ENCODE data around the gene MTRF1L. TPM values are rescaled to one million over a fixed set of nuclear protein-coding genes. Genes with fewer than 3 reads are reported as not detected.

Gene MTRF1L
- total RNA-seq, 1 experiment from 2014 or later = 26.5 TPM

DNA sequence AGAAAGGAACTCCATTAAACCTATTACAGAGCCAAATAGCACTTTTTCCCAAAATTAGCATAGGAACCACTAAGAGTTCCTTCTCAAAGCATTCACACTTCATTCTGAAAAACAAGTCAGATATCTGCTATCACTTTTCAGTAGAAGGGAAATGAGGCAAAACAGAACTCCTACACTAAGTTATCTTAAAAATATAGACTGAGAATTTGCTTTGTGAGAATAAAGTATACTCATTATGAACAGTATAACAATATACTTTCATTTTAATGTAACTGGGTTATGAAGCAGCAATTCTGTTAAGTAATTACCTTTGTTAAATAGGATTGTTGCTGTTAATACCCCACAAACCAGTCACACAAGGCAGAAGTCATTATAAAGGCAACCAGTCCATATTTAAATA lies 8.7 kb downstream of the MTRF1L start:
- Histone ChIP-seq H3K79me1 (ENCODE audit: insufficient read depth, low read depth, low read length, poor library complexity, severe bottlenecking) (no peaks in the 10 kb centered on the region), H3K4me1 (ENCODE audit: insufficient read depth, low read length) (no peaks in the 10 kb centered on the region), H3K23ac (ENCODE audit: insufficient read length, low read depth, low read length) (no peak overlapping the region), H2BK12ac (ENCODE audit: insufficient read length, low read depth, low read length) (no peak overlapping the region), H4K91ac (ENCODE audit: insufficient read length, low read depth, low read length) (no peak overlapping the region), H2AK5ac (ENCODE audit: insufficient read length, low read length) (no peak overlapping the region), H3K27ac (ENCODE audit: insufficient read length, low read depth, low read length) (no peak overlapping the region), H2BK5ac (ENCODE audit: insufficient read length, low read length) (no peak overlapping the region), H3K23me2 (ENCODE audit: insufficient read length, low read depth, low read length, poor library complexity, severe bottlenecking) (no peaks in the 10 kb centered on the region), H3K9ac (ENCODE audit: extremely low read depth, insufficient read length, low read length) (no peak overlapping the region), H3K27me3 (ENCODE audit: insufficient read depth, low read length) (no peaks in the 10 kb centered on the region), H3T11ph (ENCODE audit: low read length) (no peak overlapping the region), H3K14ac (ENCODE audit: insufficient read depth, low read length) (no peak overlapping the region), H3K79me2 (ENCODE audit: insufficient read depth, low read length) (peaks cover 2% of the 10 kb centered on the region; the same call in 1 of the 2 replicates), H4K5ac (ENCODE audit: insufficient read length, low read depth, low read length) (no peak overlapping the region), H2BK120ac (ENCODE audit: low read depth, low read length, poor library complexity, severe bottlenecking) (no peak overlapping the region), H3K18ac (ENCODE audit: insufficient read length, low read depth, low read length) (no peak overlapping the region), H3K56ac (ENCODE audit: insufficient read length, low read depth, low read length) (no peak overlapping the region), H2BK20ac (ENCODE audit: low read depth, low read length, poor library complexity, severe bottlenecking) (no peak overlapping the region), H2AFZ (ENCODE audit: low read length) (no peak overlapping the region), H4K8ac (replicated peaks; ENCODE audit: insufficient read length, low read depth, low read length) (no peak overlapping the region), H3K9me3 (ENCODE audit: control insufficient read depth, low read depth, low read length) (no peaks in the 10 kb centered on the region), H2BK15ac (ENCODE audit: low read depth, low read length) (no peak overlapping the region), H3K4ac (ENCODE audit: low read depth, low read length) (no peak overlapping the region), H4K20me1 (ENCODE audit: control insufficient read depth, insufficient read depth, insufficient read length) (no peaks in the 10 kb centered on the region), H3K4me2 (ENCODE audit: insufficient read depth, insufficient read length, low read length) (no peak overlapping the region)
- H3K27ac Mint-ChIP-seq = peak overlapping the region in 1 of 3 experiments; percentile 31; a peak in 2 of 7 replicates
- H3K9me3 Mint-ChIP-seq = no peaks in the 10 kb centered on the region
- TF ChIP-seq, protein P1, sequence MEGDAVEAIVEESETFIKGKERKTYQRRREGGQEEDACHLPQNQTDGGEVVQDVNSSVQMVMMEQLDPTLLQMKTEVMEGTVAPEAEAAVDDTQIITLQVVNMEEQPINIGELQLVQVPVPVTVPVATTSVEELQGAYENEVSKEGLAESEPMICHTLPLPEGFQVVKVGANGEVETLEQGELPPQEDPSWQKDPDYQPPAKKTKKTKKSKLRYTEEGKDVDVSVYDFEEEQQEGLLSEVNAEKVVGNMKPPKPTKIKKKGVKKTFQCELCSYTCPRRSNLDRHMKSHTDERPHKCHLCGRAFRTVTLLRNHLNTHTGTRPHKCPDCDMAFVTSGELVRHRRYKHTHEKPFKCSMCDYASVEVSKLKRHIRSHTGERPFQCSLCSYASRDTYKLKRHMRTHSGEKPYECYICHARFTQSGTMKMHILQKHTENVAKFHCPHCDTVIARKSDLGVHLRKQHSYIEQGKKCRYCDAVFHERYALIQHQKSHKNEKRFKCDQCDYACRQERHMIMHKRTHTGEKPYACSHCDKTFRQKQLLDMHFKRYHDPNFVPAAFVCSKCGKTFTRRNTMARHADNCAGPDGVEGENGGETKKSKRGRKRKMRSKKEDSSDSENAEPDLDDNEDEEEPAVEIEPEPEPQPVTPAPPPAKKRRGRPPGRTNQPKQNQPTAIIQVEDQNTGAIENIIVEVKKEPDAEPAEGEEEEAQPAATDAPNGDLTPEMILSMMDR (conservative IDR thresholded peaks at IDR 0.05) = no peak; the same call in 2 of the 3 replicates
- H3K27me3 Mint-ChIP-seq (ENCODE audit: low read depth) = no peaks in the 10 kb centered on the region
- no peak for DNase-seq
- H3K4me1 Mint-ChIP-seq = no peaks in the 10 kb centered on the region
- peaks cover 22 to 52% (median 51%) of the 10 kb centered on the region in 3 experiments; a peak in 5 of 7 replicates for H3K36me3 Mint-ChIP-seq (ENCODE audit: insufficient read depth in 1 of 3, low read depth in 3 of 3)
- no peak overlapping the region for H3K4me3 Mint-ChIP-seq

Measured in H9 (cell line).